Amniotic stem cell (primary cell): ENCODE results near the gene ZBTB17.
A peak's percentile ranks its signal among the peaks of the same experiment; 100 is the strongest.
"Not testable (repeated sequence)": the region's sequence is repeated elsewhere in the genome, so short reads cannot be mapped to it uniquely, and the experiment has no call there.

Experiments
- DNase-seq: peaks from one replicate; lab custom pipeline; 2025; lab: John Stamatoyannopoulos, UW

Gene ZBTB17

GRCh38 chr1:16011936-16012589 is 36.2 kb upstream of the ZBTB17 start:
- DNase-seq = no peak

DNA sequence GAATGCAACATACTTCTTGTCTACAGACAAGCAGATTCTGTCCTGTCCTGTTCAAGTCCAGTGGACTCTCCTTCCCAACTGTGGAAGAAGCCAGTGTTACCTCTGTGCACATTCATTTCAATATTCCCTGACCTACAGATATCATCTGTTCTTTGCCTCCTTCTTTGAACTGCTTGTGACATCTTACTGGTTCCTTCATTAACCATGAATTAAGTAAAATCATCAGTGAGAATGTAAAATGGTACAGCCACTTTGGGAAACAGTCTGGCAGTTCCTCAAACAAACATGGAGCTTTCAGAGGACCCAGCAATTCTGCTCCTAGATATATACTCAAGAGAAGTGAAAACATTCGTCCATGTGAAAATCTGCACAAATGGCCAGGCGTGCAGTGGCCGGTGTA is 34.9 kb upstream of the ZBTB17 start:
- no peak for DNase-seq

DNA sequence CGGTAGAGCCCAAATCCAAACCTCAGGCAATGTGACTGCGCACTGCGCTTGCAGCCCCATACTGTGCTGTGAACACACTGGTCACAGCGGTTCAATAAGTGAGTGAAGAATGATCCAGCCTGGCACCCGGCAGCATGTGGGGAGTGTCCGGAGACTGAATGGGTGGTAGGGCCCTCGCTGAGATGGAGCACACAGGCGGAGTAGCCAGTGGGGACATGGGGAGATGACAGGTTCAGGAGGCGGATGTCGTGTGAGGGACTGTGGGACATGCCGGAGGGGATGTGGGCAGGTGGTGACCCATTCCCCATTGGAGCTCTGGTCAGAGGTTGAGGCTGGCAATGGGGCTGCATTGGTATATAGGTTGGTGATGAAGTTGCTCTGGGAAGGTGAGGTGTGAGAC is 33.8 kb upstream of the ZBTB17 start:
- DNase-seq = no peak

GRCh38 chr1:16009030-16009460 is 33.1 kb upstream of the ZBTB17 start:
- DNase-seq = peak; percentile 34

DNA sequence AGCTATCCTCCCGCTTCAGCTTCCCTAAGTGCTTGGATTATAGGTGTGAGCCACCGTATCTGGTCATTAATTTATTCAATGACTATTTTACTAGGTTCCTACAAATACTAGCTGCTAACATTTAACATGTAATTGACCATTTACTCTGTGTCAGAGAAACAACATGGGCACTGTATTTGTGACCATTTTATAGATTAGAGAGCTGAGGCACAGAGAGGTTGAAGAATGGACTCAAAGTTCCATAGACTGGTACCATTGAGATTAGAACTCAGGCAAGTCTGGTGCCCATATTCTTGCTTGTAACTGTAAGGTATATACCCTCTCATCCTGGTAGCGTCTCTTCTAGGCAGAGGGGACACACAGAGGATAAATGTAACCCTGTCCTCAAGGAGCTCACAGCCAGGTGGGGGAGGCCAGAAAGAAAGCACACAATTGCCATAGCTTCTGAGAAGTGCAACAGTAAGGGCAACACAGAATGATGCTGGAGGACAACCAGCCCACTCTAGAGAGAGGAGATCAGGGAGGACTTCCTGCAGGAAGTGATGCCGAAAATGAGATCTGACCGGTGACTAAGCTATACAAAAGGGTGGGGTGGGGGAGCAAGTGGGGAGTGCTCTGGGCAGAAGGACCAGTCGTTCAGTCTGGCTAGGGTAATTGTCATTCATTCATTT is 31.9 kb upstream of the ZBTB17 start:
- DNase-seq = no peak

DNA sequence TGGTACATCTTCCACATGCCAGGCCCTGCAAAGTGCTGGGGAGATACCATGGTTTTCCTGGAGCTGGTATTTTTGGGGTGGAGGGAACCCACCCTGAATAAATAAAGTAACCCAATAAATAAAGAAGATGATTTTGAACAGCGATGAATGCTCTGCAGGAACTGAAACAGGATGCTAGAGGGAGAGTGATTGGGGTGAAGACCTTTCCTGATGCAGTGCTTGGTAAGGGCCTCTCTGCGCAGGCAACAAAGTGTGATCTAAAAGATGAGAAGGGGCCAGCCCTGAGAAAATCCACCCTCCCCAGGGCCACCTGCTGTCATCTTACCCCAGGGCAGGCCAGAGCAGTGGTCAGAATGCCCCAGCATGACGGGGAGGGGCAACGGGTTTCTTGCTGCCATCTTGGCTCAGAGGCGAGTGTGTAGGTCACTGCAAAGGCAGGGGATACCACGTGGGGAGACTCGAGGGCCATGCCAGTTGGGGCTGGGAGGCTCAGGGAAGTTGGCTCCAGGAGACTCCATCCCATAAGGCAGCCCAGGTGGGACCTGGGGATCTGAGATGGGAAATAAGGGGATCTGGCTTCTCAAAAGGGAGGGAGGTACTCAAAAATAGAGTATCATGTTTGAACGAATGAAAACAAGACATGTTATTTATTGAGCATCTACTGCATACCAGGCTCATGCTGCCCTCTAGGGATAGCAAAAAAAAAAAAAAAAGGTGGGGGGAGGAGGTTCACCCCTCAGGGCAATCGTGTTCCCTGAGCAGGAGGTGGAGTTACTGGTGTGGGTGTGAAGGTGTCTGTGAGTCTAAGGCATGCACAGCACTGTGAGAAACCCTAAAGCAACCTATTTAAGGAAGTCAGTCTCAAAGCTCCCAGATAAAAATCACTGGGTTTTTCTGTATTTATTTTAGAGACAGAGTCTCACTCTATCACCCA is 30.9 kb upstream of the ZBTB17 start:
- DNase-seq = no peak

- DNase-seq = no peak
Measured at GRCh38 chr1:16006010-16006409, 30.1 kb upstream of the ZBTB17 start.

- DNase-seq = no peak
Measured at GRCh38 chr1:16005597-16005996, 29.7 kb upstream of the ZBTB17 start.

- DNase-seq = not testable (repeated sequence)
Measured at GRCh38 chr1:16001274-16001673, 25.4 kb upstream of the ZBTB17 start.

DNA sequence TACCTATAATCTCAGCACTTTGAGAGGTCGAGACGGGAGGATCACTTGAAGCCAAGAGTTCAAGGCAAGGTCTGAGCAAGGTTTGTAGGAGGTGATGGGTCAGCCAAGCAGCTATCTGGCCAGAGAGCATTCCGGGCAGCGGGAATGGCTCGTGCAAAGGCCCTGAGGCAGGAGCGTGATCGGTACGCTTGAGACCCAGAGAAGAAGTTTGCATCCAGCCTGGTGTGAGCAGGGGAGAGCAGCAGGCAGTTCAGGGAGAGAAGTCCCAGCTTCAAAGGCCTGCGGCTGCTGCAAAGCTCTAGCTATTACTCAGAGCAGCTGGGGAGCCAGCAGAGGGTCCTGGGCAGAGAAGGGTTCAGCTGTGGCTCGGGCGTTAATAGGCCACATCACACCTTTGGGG is 23.0 kb upstream of the ZBTB17 start:
- no peak for DNase-seq

DNA sequence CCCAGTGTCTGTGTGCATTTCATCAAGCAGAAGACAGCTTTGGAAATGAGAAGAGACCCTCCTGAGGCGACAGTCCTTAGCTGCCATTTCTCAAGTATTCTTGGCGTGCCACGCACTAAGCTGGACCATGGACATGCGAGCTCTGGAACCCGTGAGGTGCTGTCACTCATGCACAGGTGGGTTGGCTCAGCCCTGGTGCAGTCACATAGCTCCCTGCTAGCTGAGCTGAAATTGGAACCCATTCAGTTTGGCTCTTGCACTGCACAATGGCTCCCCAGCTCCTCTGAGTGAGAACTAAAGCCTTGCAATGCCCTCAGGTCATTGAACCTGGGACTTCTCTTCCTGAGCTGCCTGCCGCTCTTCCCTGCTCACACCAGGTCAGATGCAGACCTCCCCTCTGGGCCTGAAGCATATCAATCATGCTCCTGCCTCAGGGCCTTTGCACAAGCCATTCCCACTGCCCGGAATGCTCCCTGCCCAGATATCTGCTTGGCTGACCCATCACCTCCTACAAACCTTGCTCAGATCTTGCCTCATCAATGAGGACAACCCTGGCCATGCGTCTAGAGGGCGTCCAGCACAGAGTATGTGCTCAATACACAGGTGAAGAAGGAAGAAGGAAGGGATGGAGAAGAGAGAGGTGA is 21.9 kb upstream of the ZBTB17 start:
- DNase-seq = no peak

GRCh38 chr1:15997076-15997585 is 21.2 kb upstream of the ZBTB17 start:
- no peak for DNase-seq

- DNase-seq = peak; percentile 30
Measured at GRCh38 chr1:15994590-15995351, 18.9 kb upstream of the ZBTB17 start.

- DNase-seq = no peak
Measured at GRCh38 chr1:15994081-15994480, 18.2 kb upstream of the ZBTB17 start.

DNA sequence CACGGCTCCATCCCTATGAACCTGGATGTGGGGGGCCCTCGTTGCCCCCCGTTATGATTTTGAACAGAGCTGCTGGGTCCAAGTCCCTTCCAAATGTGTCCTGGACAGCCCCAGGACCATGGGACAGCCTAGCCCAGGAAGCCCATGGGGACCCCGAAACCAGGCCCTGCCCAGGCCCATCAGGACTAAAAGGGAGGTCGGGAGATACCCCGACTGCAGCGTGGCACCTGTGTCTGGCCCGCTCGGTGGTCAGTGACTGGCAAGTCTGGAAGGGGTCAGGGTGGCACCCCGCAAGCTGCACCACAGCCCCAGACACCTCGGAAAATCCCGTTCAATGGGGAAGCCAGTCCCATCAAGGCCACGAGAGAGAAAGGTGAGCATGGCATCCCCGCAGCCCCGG is 17.8 kb upstream of the ZBTB17 start:
- no peak for DNase-seq

GRCh38 chr1:15992582-15993500 is 16.9 kb upstream of the ZBTB17 start:
- no peak for DNase-seq

GRCh38 chr1:15992187-15992553 is 16.3 kb upstream of the ZBTB17 start:
- no peak for DNase-seq

GRCh38 chr1:15991427-15992186 is 15.7 kb upstream of the ZBTB17 start:
- no peak for DNase-seq

DNA sequence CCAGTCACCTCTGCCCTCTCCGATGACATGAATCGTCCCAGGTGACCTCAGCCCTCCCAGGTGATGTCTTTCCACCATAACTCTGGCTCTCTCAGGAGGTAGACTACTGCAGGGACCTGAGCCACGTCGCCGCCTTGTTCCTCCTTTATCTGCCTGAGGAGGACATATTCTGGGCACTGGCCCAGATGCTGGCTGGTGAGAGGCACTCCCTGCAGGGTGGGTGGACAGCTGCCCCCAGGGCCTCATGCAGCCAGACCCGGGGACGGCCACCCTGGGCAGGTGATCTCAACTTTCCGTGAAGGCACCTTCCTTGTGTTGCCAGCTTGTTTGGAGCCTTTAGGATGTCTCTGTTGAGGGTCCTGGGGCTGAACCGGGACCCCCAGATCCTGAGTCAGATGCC is 13.9 kb upstream of the ZBTB17 start:
- no peak for DNase-seq
